H1 (cell line): ENCODE results near the gene TMEM106C. TPM values are rescaled to one million over a fixed set of nuclear protein-coding genes. Genes with fewer than 3 reads are reported as not detected.

ENCODE experiments used
- CTCF ChIA-PET: fragments of 300-600 bp; sonication (Branson Sonifier 250); formaldehyde crosslinking; loops from one replicate; lab custom pipeline; 2021; ENCODE audit not compliant: partially characterized antibody; lab: Charles Lee
- POLR2A ChIA-PET: fragments of 300-600 bp; sonication (Branson Sonifier 250); formaldehyde crosslinking; loops from one replicate; lab custom pipeline; 2021; ENCODE audit warnings: inconsistent platforms; ENCODE audit not compliant: partially characterized antibody; lab: Charles Lee
- DNase-seq, 2 experiments: peaks; one replicate each; pipeline versions ENCODE4 v3.0.0 to v3.0.0-alpha.2; 2010 to 2022; ENCODE audit warnings: low spot score in 2 of 2, low read depth in 1 of 2, mixed read lengths in 1 of 2
- FAIRE-seq: peaks from 2 replicates; lab custom pipeline; 2011; peaks lifted over from hg19 to GRCh38; lab: Jason Lieb, UNC
- H2AFZ ChIP-seq: 2 replicates; pipeline ENCODE4 v1.8.1; 2012; ENCODE audit warnings: low read length, inconsistent platforms
- H2AK5ac ChIP-seq: 2 replicates; pipeline ENCODE4 v1.6.1; 2013; ENCODE audit warnings: low read depth, low read length
- H2BK120ac ChIP-seq: replicated peaks from 2 replicates; pipeline ENCODE3; 2013; ENCODE audit warnings: low read depth, low read length, inconsistent platforms
- H2BK12ac ChIP-seq: 2 replicates; pipeline ENCODE4 v1.6.1; 2013; ENCODE audit warnings: low read depth, low read length
- H2BK15ac ChIP-seq: 2 replicates; pipeline ENCODE4 v1.6.1; 2013; ENCODE audit warnings: low read length
- H2BK20ac ChIP-seq: 2 replicates; pipeline ENCODE4 v1.6.1; 2013; ENCODE audit warnings: low read length
- H2BK5ac ChIP-seq: 2 replicates; pipeline ENCODE4 v1.6.1; 2013; ENCODE audit warnings: low read depth, low read length
- H3K14ac ChIP-seq: 2 replicates; pipeline ENCODE4 v1.6.1; 2013; ENCODE audit warnings: inconsistent platforms; ENCODE audit not compliant: insufficient read length
- H3K18ac ChIP-seq: 2 replicates; pipeline ENCODE4 v1.6.1; 2013; ENCODE audit warnings: low read length; ENCODE audit errors: extremely low read depth
- H3K23ac ChIP-seq: 2 replicates; pipeline ENCODE4 v1.6.1; 2013; ENCODE audit warnings: inconsistent platforms; ENCODE audit not compliant: insufficient read length
- H3K23me2 ChIP-seq: 2 replicates; pipeline ENCODE4 v1.6.1; 2013; ENCODE audit warnings: low read depth, low read length
- H3K27ac ChIP-seq: 2 replicates; pipeline ENCODE4 v1.6.1; 2011; ENCODE audit warnings: low read depth, low read length, inconsistent platforms
- H3K27me3 ChIP-seq, 4 experiments: replicated peaks in 1 of 4; 1 replicate in 1 of 4; 2 replicates in 3 of 4; pipeline versions ENCODE4 v1.6.1 to v1.8.1; 2011 to 2013; ENCODE audit warnings: low read length in 3 of 4, mild to moderate bottlenecking in 3 of 4, inconsistent platforms in 2 of 4, mixed read lengths in 2 of 4, moderate library complexity in 1 of 4; ENCODE audit not compliant: control insufficient read depth in 3 of 4, insufficient read depth in 3 of 4; ENCODE audit errors: extremely low read depth in 1 of 4
- H3K36me3 ChIP-seq, 4 experiments: 2 replicates each; pipeline versions ENCODE4 v1.6.1 to v1.8.1; 2011 to 2013; ENCODE audit warnings: mild to moderate bottlenecking in 4 of 4, low read length in 3 of 4, moderate library complexity in 2 of 4, control low read depth in 1 of 4, inconsistent platforms in 1 of 4; ENCODE audit not compliant: insufficient read depth in 4 of 4, control insufficient read depth in 2 of 4
- H3K4ac ChIP-seq: replicated peaks from 2 replicates; pipeline ENCODE3; 2013; ENCODE audit warnings: low read length, low read depth, mixed read lengths, inconsistent platforms; ENCODE audit not compliant: insufficient read length
- H3K4me1 ChIP-seq, 4 experiments: replicated peaks in 1 of 4; 1 replicate in 1 of 4; 2 replicates in 3 of 4; pipeline versions ENCODE4 v1.6.1 to v1.8.1; 2011 to 2013; ENCODE audit warnings: low read length in 3 of 4, inconsistent platforms in 2 of 4, mixed read lengths in 1 of 4; ENCODE audit not compliant: insufficient read depth in 4 of 4, control insufficient read depth in 3 of 4
- H3K4me2 ChIP-seq, 2 experiments: 2 replicates each; pipeline versions ENCODE4 v1.6.1 to v1.8.1; 2011 to 2013; ENCODE audit warnings: low read depth in 2 of 2, low read length in 2 of 2, control low read depth in 1 of 2, inconsistent platforms in 1 of 2, mild to moderate bottlenecking in 1 of 2; ENCODE audit not compliant: insufficient read depth in 1 of 2
- H3K4me3 ChIP-seq, 4 experiments: fragments of 200-600, 300-600 bp in 1 of 4; sonication (generic), shearing (Covaris generic), sonication (Bioruptor Twin) in 1 of 4; 2 replicates each; pipeline versions ENCODE4 v1.5.1 to v1.8.1; 2011 to 2016; ENCODE audit warnings: low read length in 4 of 4, low read depth in 3 of 4, control low read depth in 2 of 4, inconsistent platforms in 2 of 4, mild to moderate bottlenecking in 2 of 4, mixed read lengths in 1 of 4, moderate library complexity in 1 of 4; ENCODE audit not compliant: insufficient read depth in 2 of 4; ENCODE audit errors: extremely low read depth in 1 of 4
- H3K56ac ChIP-seq: replicated peaks from 2 replicates; pipeline ENCODE3; 2013; ENCODE audit warnings: low read depth, mild to moderate bottlenecking, mixed read lengths, low read length, inconsistent platforms; ENCODE audit not compliant: insufficient read length
- H3K79me1 ChIP-seq: 2 replicates; pipeline ENCODE4 v1.6.1; 2013; ENCODE audit warnings: low read depth, low read length, control low read depth
- H3K79me2 ChIP-seq, 2 experiments: 2 replicates each; pipeline versions ENCODE4 v1.6.1 to v1.8.1; 2012 to 2013; ENCODE audit warnings: low read length in 2 of 2, mild to moderate bottlenecking in 2 of 2, inconsistent platforms in 1 of 2; ENCODE audit not compliant: insufficient read depth in 2 of 2, control insufficient read depth in 1 of 2
- H3K9ac ChIP-seq, 4 experiments: replicated peaks in 1 of 4; 1 replicate in 1 of 4; 2 replicates in 3 of 4; pipeline versions ENCODE4 v1.6.1 to v1.8.1; 2011 to 2013; ENCODE audit warnings: low read depth in 3 of 4, low read length in 3 of 4, control low read depth in 2 of 4, mild to moderate bottlenecking in 2 of 4, moderate library complexity in 2 of 4, inconsistent platforms in 1 of 4; ENCODE audit errors: extremely low read depth in 1 of 4
- H3K9me3 ChIP-seq, 2 experiments: 2 replicates each; pipeline versions ENCODE4 v1.6.1 to v1.8.1; 2012 to 2013; ENCODE audit warnings: mild to moderate bottlenecking in 2 of 2, moderate library complexity in 2 of 2, control low read depth in 1 of 2, inconsistent platforms in 1 of 2, low read depth in 1 of 2, low read length in 1 of 2, mixed read lengths in 1 of 2; ENCODE audit not compliant: insufficient read depth in 2 of 2
- H4K20me1 ChIP-seq, 2 experiments: replicated peaks in 1 of 2; 2 replicates each; pipeline versions ENCODE3 to v1.8.1; 2011 to 2013; ENCODE audit warnings: inconsistent platforms in 2 of 2, low read length in 2 of 2, mild to moderate bottlenecking in 1 of 2; ENCODE audit not compliant: insufficient read depth in 2 of 2, control insufficient read depth in 1 of 2
- H4K5ac ChIP-seq: 2 replicates; pipeline ENCODE4 v1.6.1; 2013; ENCODE audit warnings: low read length, low read depth, mixed read lengths, inconsistent platforms; ENCODE audit not compliant: insufficient read length
- H4K8ac ChIP-seq: 2 replicates; pipeline ENCODE4 v1.8.0; 2013; ENCODE audit warnings: mild to moderate bottlenecking, moderate library complexity, low read length, inconsistent platforms; ENCODE audit not compliant: insufficient read depth; ENCODE audit errors: extremely low read depth
- H4K91ac ChIP-seq: replicated peaks from 2 replicates; pipeline ENCODE3; 2013; ENCODE audit warnings: low read length, mixed read lengths, inconsistent platforms; ENCODE audit not compliant: insufficient read length
- ASH2L ChIP-seq: fragments of 200-600, 300-600 bp; sonication (generic); IDR thresholded peaks from one replicate; pipeline ENCODE4 v1.7.1; 2017; ENCODE audit warnings: low read length
- CHD1 ChIP-seq: IDR thresholded peaks from 2 replicates; pipeline ENCODE4 v1.6.1; 2012; ENCODE audit warnings: low read depth, low read length, improper control_type of control experiment
- CTBP2 ChIP-seq: IDR thresholded peaks from 2 replicates; pipeline ENCODE4 v1.7.0; 2011; ENCODE audit warnings: borderline replicate concordance, mild to moderate bottlenecking, moderate library complexity, mixed read lengths, low read length; ENCODE audit not compliant: insufficient read depth, insufficient read length
- CTCF ChIP-seq, 3 experiments: IDR thresholded peaks; 1 replicate in 2 of 3; 2 replicates in 1 of 3; pipeline versions ENCODE4 v1.5.1 to v1.6.1; 2011; ENCODE audit warnings: low read length in 3 of 3, mild to moderate bottlenecking in 3 of 3, inconsistent platforms in 2 of 3, low read depth in 1 of 3, moderate library complexity in 1 of 3; ENCODE audit not compliant: insufficient read depth in 1 of 3; ENCODE audit errors: control extremely low read depth in 1 of 3
- GABPA ChIP-seq: IDR thresholded peaks from 2 replicates; pipeline ENCODE4 v1.6.1; 2011; ENCODE audit warnings: mild to moderate bottlenecking, low read length, moderate library complexity, borderline replicate concordance; ENCODE audit not compliant: insufficient read depth
- JUND ChIP-seq: IDR thresholded peaks from 2 replicates; pipeline ENCODE4 v1.6.1; 2011; ENCODE audit warnings: mild to moderate bottlenecking, improper control_type of control experiment, low read length
- NANOG ChIP-seq: IDR thresholded peaks from 2 replicates; pipeline ENCODE4 v1.6.1; 2011; ENCODE audit warnings: low read length, low read depth, mild to moderate bottlenecking, inconsistent platforms; ENCODE audit not compliant: insufficient read depth, poor library complexity, severe bottlenecking
- POLR2AphosphoS5 ChIP-seq: IDR thresholded peaks from 2 replicates; pipeline ENCODE4 v1.6.1; 2011; ENCODE audit warnings: low read depth, low read length
- RBBP5 ChIP-seq: IDR thresholded peaks from 2 replicates; pipeline ENCODE4 v1.7.1; 2012; ENCODE audit warnings: low read depth, mild to moderate bottlenecking, inconsistent platforms, low read length, moderate library complexity, borderline replicate concordance
- RFX5 ChIP-seq: IDR thresholded peaks from 2 replicates; pipeline ENCODE4 v1.6.1; 2011; ENCODE audit warnings: low read depth, low read length, improper control_type of control experiment, borderline replicate concordance
- SIX5 ChIP-seq: IDR thresholded peaks from 2 replicates; pipeline ENCODE4 v1.6.1; 2011; ENCODE audit warnings: mild to moderate bottlenecking, low read depth, low read length
- TCF12 ChIP-seq: IDR thresholded peaks from 2 replicates; pipeline ENCODE4 v1.6.1; 2011; ENCODE audit warnings: low read depth, mild to moderate bottlenecking, low read length
- YY1 ChIP-seq: IDR thresholded peaks from 2 replicates; pipeline ENCODE4 v1.6.1; 2011; ENCODE audit warnings: low read depth, mild to moderate bottlenecking, low read length
- WGBS, 2 experiments: shearing (Covaris generic) in 1 of 2; methylation state at CpG; one replicate each; pipeline versions ENCODE4 v1.1.6 to v1.1.7; 2013 to 2015; ENCODE audit warnings: low lambda C conversion rate in 2 of 2, mixed read lengths in 2 of 2, inconsistent platforms in 1 of 2, low coverage in 1 of 2, missing lambda C conversion rate in 1 of 2; ENCODE audit not compliant: insufficient replicate concordance in 2 of 2, insufficient coverage in 1 of 2, insufficient read length in 1 of 2; ENCODE audit errors: extremely low coverage in 1 of 2, missing lambda C conversion rate in 1 of 2; 5-methylcytosine and 5-hydroxymethylcytosine counted together
- polyA plus RNA-seq, 7 experiments: library from polyadenylated mRNA; depleted of rRNA in 3 of 7; stranded (reverse) in 5 of 7; unstranded in 2 of 7; fragments of >200 nt in 5 of 7; fragments of 200-250 nt in 2 of 7; gene quantifications; 1 replicate in 5 of 7; 2 replicates in 1 of 7; 4 replicates in 1 of 7; pipeline versions ENCODE4 v1.2.1 to v1.2.3, GENCODE V29; 2011 to 2013; ENCODE audit warnings: missing spikeins in 2 of 7, mixed read lengths in 2 of 7
- total RNA-seq: library from RNA; stranded (reverse); fragmentation: NEBNext Ultra II Directional; extraction: Animal tissue kit (Norgen Biotek cat#: 25700); gene quantifications from 2 replicates; pipeline ENCODE4 v1.2.1, GENCODE V29; 2021

Gene TMEM106C
- total and polyA plus RNA-seq, 2 of the 8 experiments (the other 6 are each of a cell fraction or from before 2014, with no cell fraction given), result 36.6 to 45.3 TPM

DNA sequence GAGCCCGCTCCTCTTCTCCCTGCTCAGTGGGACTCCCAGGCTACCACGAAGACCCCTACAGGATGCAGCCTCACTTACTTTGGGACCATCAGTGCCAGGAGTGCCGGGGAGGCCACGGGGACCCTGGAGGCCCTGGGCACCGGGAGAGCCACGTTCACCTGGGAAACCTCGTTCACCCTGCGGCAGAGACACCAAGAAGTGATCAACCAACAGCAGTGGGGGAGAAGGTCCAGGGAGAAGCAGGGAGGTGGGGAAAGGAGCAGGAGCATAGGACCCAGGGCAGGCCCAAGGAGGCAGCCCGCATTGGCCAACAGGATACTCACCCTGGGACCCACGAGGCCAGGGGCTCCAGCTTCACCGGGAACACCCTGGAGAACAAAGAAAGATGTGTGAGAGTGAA, 19.4 kb downstream of the TMEM106C start:
- H2BK120ac ChIP-seq, result no peak overlapping the region
- no peaks in the 10 kb centered on the region for H3K36me3 ChIP-seq
- H3K4me2 ChIP-seq, result no peak overlapping the region
- no peak overlapping the region for H3K4me3 ChIP-seq
- no peaks in the 10 kb centered on the region for H3K79me2 ChIP-seq
- H2BK15ac ChIP-seq, result no peak overlapping the region
- no peak overlapping the region for H2BK12ac ChIP-seq
- no peaks in the 10 kb centered on the region for H4K20me1 ChIP-seq
- H3K9ac ChIP-seq, result no peak overlapping the region
- no peak overlapping the region for H4K5ac ChIP-seq
- H3K23me2 ChIP-seq, result no peaks in the 10 kb centered on the region
- DNase-seq, result no peak
- no peaks in the 10 kb centered on the region for H3K9me3 ChIP-seq
- H3K23ac ChIP-seq, result no peak overlapping the region
- H3K18ac ChIP-seq, result no peak overlapping the region
- no peak overlapping the region for H2AK5ac ChIP-seq
- POLR2A ChIA-PET, result no interaction called here
- H4K91ac ChIP-seq, result no peak overlapping the region
- H3K27ac ChIP-seq, result no peak overlapping the region
- H2BK20ac ChIP-seq, result no peak overlapping the region
- WGBS, 2 experiments, result 88% methylated on average over 11 of the region's 11 CpGs; no CpG with 5 or more reads in 1 of the 2 experiments
- H3K27me3 ChIP-seq, result no peaks in the 10 kb centered on the region
- no peak overlapping the region for H3K56ac ChIP-seq
- H3K4ac ChIP-seq, result no peak overlapping the region
- CTCF ChIA-PET, result interaction anchor here (1.5 kb wide), 1 partner anchor 13 kb away, joined by 3 read pairs; no protein-coding TSS in a partner anchor
- no peaks in the 10 kb centered on the region for H3K79me1 ChIP-seq
- no peak overlapping the region for H2AFZ ChIP-seq
- no peak overlapping the region for H2BK5ac ChIP-seq
- no peaks in the 10 kb centered on the region for H3K4me1 ChIP-seq
- no peak overlapping the region for H3K14ac ChIP-seq
- no peak overlapping the region for H4K8ac ChIP-seq
- no peak for FAIRE-seq
- TF ChIP-seq CTCF (IDR thresholded peaks at IDR 0.05; ENCODE audit: control extremely low read depth in 1 of 3, insufficient read depth in 1 of 3, low read depth in 1 of 3, low read length in 3 of 3) (no peak), RBBP5 (no peak), CHD1 (no peak), GABPA (no peak), SIX5 (no peak), TCF12 (no peak), JUND (no peak), YY1 (no peak), RFX5 (no peak), POLR2AphosphoS5 (no peak), ASH2L (no peak), NANOG (no peak), CTBP2 (no peak)
